Suprapubic skin (tissue), 3 donors: ENCODE measurements around the gene NFATC2.

Experiments used
- EP300 ChIP-seq: sonication (generic); formaldehyde crosslinking; IDR thresholded peaks from one replicate; pipeline ENCODE4 v1.6.1; 2017; ENCODE audit warnings: antibody characterized with exemption
- TF ChIP-seq, protein P1 (sequence below), 2 donors: fragments of 200-600 bp in 1 of 2; fragments of 450-650 bp in 1 of 2; sonication (generic) in 1 of 2; IDR thresholded peaks; one replicate each; pipeline ENCODE4 v1.5.1; 2016 to 2019; ENCODE audit warnings: antibody characterized with exemption in 2 of 2, mild to moderate bottlenecking in 1 of 2, moderate library complexity in 1 of 2

DNA sequence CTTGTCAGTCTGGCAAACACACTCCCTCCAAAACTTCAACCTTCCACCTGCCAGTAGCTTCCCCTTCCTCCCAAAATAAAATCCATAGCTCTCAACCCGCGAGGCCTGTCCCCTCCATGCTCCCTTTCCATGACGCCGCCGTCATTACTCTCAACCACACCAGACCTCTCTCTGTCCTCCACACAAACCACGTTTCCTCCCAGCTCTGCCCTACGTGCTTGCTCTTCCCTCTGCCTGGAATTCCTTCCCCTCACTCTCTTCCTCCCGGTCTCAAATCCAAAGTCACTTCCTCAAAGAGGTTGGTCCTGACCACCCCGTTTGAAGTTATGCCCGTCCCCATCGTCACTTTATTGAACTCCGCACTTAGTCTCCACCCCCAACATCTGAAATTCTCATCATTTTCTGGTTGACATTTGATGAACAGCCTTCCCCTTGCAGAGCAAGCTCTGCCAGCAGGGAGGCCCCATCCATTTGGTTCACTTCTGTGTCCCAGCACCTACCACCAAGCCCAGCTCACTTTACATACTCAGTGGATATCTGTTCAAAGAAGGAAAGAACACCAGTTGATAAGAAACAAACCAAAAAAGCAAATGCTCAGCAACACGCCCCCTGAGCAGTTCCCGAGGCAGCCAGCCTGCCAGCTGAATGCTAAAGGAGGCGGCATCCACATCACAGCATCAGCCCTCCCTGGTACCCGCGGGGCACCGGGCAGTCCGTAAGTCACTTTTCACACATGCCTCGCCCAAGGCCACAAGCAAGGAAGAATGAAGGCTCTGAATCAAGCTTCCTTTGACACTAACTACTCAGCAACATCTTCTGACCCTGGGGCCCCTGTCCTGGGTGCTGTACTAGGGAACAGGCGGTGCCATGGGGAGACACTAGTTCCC lies 125.0 kb downstream of the NFATC2 start:
- TF ChIP-seq, protein P1, sequence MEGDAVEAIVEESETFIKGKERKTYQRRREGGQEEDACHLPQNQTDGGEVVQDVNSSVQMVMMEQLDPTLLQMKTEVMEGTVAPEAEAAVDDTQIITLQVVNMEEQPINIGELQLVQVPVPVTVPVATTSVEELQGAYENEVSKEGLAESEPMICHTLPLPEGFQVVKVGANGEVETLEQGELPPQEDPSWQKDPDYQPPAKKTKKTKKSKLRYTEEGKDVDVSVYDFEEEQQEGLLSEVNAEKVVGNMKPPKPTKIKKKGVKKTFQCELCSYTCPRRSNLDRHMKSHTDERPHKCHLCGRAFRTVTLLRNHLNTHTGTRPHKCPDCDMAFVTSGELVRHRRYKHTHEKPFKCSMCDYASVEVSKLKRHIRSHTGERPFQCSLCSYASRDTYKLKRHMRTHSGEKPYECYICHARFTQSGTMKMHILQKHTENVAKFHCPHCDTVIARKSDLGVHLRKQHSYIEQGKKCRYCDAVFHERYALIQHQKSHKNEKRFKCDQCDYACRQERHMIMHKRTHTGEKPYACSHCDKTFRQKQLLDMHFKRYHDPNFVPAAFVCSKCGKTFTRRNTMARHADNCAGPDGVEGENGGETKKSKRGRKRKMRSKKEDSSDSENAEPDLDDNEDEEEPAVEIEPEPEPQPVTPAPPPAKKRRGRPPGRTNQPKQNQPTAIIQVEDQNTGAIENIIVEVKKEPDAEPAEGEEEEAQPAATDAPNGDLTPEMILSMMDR (IDR thresholded peaks at IDR 0.05) = no peak
- TF ChIP-seq EP300 = no peak
